DOHH2 (cell line): ENCODE results near the gene ITPRIP.

Source experiments
- H3F3A ChIP-seq: fragments of 200-600 bp; sonication (generic), shearing (Covaris generic); 2 replicates; pipeline ENCODE4 v1.6.0; 2016; ENCODE audit warnings: antibody characterized with exemption, mild to moderate bottlenecking; ENCODE audit not compliant: control insufficient read depth, insufficient read depth
- H3K27ac ChIP-seq: fragments of 200-600 bp; sonication (generic); 2 replicates; pipeline ENCODE4 v1.5.1; 2014; ENCODE audit warnings: low read depth, mild to moderate bottlenecking, low read length, moderate library complexity
- H3K27me3 ChIP-seq: fragments of 200-600 bp; sonication (generic); 2 replicates; pipeline ENCODE4 v1.6.1; 2014; ENCODE audit warnings: mild to moderate bottlenecking, low read length, mixed read lengths; ENCODE audit not compliant: control insufficient read depth
- H3K36me3 ChIP-seq: fragments of 200-600 bp; sonication (generic); 2 replicates; pipeline ENCODE4 v1.6.1; 2014; ENCODE audit warnings: mild to moderate bottlenecking, low read length, moderate library complexity, mixed read lengths; ENCODE audit not compliant: control insufficient read depth
- H3K4me1 ChIP-seq: fragments of 200-600 bp; sonication (generic); 2 replicates; pipeline ENCODE4 v1.6.1; 2014; ENCODE audit warnings: mild to moderate bottlenecking, low read length, mixed read lengths; ENCODE audit not compliant: control insufficient read depth
- H3K4me2 ChIP-seq: fragments of 200-600 bp; sonication (generic); 2 replicates; pipeline ENCODE4 v1.6.0; 2014; ENCODE audit warnings: mild to moderate bottlenecking, low read length, moderate library complexity
- H3K4me3 ChIP-seq: fragments of 200-600 bp; sonication (generic); 2 replicates; pipeline ENCODE4 v1.5.1; 2014; ENCODE audit warnings: mild to moderate bottlenecking, low read length, mixed read lengths
- H3K79me2 ChIP-seq: fragments of 200-600 bp; sonication (generic); 2 replicates; pipeline ENCODE4 v1.6.1; 2014; ENCODE audit warnings: mild to moderate bottlenecking, low read length, mixed read lengths; ENCODE audit not compliant: control insufficient read depth
- H3K9me2 ChIP-seq: fragments of 200-600 bp; sonication (generic); replicated peaks from 2 replicates; pipeline ENCODE4 v1.6.1; 2014; ENCODE audit warnings: mild to moderate bottlenecking, low read length, mixed read lengths; ENCODE audit not compliant: control insufficient read depth
- H3K9me3 ChIP-seq: fragments of 200-600 bp; sonication (generic); 2 replicates; pipeline ENCODE4 v1.6.1; 2014; ENCODE audit warnings: antibody characterized with exemption, low read length, mixed read lengths; ENCODE audit not compliant: control insufficient read depth, insufficient read depth
- H4K20me1 ChIP-seq: fragments of 200-600 bp; sonication (generic); 2 replicates; pipeline ENCODE4 v1.6.0; 2014; ENCODE audit warnings: low read depth, mild to moderate bottlenecking, antibody characterized with exemption, low read length, moderate library complexity; ENCODE audit not compliant: control insufficient read depth, insufficient read depth
- CTCF ChIP-seq: fragments of 200-600 bp; sonication (generic); IDR thresholded peaks from one replicate; pipeline ENCODE4 v1.5.1; 2014; ENCODE audit warnings: antibody characterized with exemption, mild to moderate bottlenecking, low read depth, low read length; ENCODE audit not compliant: poor library complexity, severe bottlenecking
- EZH2phosphoT487 ChIP-seq: fragments of 200-600 bp; sonication (generic); IDR thresholded peaks from 2 replicates; pipeline ENCODE4 v1.6.1; 2017; ENCODE audit warnings: borderline replicate concordance, mild to moderate bottlenecking, antibody characterized with exemption, low read length, moderate library complexity, mixed read lengths

ITPRIP gene

GRCh38 chr10:104318810-104319741 is 19.2 kb downstream of the ITPRIP start:
- Histone ChIP-seq H3K4me2 (no peak overlapping the region), H3K9me3 (no peaks in the 10 kb centered on the region), H3K36me3 (peaks cover 27% of the 10 kb centered on the region), H4K20me1 (peaks cover 45% of the 10 kb centered on the region; the same call in 1 of the 2 replicates), H3K9me2 (no peaks in the 10 kb centered on the region), H3K79me2 (peaks cover 83% of the 10 kb centered on the region), H3K27ac (no peak overlapping the region), H3K4me3 (no peak overlapping the region), H3K27me3 (no peaks in the 10 kb centered on the region), H3K4me1 (peaks cover 57% of the 10 kb centered on the region), H3F3A (no peaks in the 10 kb centered on the region)
- TF ChIP-seq CTCF (no peak), EZH2phosphoT487 (no peak)

- Histone ChIP-seq H3K27me3 (no peaks in the 10 kb centered on the region), H3K36me3 (peaks cover 34% of the 10 kb centered on the region), H3K9me3 (no peaks in the 10 kb centered on the region), H3K4me2 (peak overlapping the region; percentile 51), H3K4me3 (no peak overlapping the region), H3K79me2 (peaks cover 75% of the 10 kb centered on the region), H3K4me1 (peaks cover 50% of the 10 kb centered on the region), H4K20me1 (peaks cover 39% of the 10 kb centered on the region; the same call in 1 of the 2 replicates), H3K9me2 (no peaks in the 10 kb centered on the region), H3K27ac (no peak overlapping the region), H3F3A (no peaks in the 10 kb centered on the region)
- no peak for TF ChIP-seq EZH2phosphoT487
- TF ChIP-seq CTCF: no peak
Measured at GRCh38 chr10:104318326-104318725, 19.9 kb downstream of the ITPRIP start.

- Histone ChIP-seq H3K79me2 (peaks cover 72% of the 10 kb centered on the region), H3K36me3 (peaks cover 39% of the 10 kb centered on the region), H3K4me3 (peak overlapping the region; percentile 18; the same call in 1 of the 2 replicates), H3K4me2 (peak overlapping the region; percentile 51), H3K4me1 (peaks cover 45% of the 10 kb centered on the region), H3K27me3 (no peaks in the 10 kb centered on the region), H3K9me3 (no peaks in the 10 kb centered on the region), H4K20me1 (peaks cover 37% of the 10 kb centered on the region; the same call in 1 of the 2 replicates), H3K27ac (no peak overlapping the region), H3F3A (no peaks in the 10 kb centered on the region), H3K9me2 (no peaks in the 10 kb centered on the region)
- TF ChIP-seq CTCF (no peak), EZH2phosphoT487 (no peak)
Measured at GRCh38 chr10:104317726-104318299, 20.5 kb downstream of the ITPRIP start.
